NCI-H460 (cell line): ENCODE data around the gene NSG1. TPM values are rescaled to one million over a fixed set of nuclear protein-coding genes. Genes with fewer than 3 reads are reported as not detected.

ENCODE experiments used
- DNase-seq: peaks from one replicate; pipeline ENCODE4 v3.0.0-alpha.2; 2016; ENCODE audit warnings: low read depth; ENCODE audit errors: extremely low read depth
- total RNA-seq: library from RNA; depleted of rRNA; stranded (reverse); fragments of >200 nt; shearing (Covaris generic); gene quantifications from 2 replicates; pipeline ENCODE4 v1.2.3, GENCODE V29; 2014

Gene NSG1
- total RNA-seq, 1 experiment from 2014 or later, result 0.20 TPM

GRCh38 chr4:4368809-4369580 lies 17.9 kb upstream of the NSG1 start:
- no peak for DNase-seq

DNA sequence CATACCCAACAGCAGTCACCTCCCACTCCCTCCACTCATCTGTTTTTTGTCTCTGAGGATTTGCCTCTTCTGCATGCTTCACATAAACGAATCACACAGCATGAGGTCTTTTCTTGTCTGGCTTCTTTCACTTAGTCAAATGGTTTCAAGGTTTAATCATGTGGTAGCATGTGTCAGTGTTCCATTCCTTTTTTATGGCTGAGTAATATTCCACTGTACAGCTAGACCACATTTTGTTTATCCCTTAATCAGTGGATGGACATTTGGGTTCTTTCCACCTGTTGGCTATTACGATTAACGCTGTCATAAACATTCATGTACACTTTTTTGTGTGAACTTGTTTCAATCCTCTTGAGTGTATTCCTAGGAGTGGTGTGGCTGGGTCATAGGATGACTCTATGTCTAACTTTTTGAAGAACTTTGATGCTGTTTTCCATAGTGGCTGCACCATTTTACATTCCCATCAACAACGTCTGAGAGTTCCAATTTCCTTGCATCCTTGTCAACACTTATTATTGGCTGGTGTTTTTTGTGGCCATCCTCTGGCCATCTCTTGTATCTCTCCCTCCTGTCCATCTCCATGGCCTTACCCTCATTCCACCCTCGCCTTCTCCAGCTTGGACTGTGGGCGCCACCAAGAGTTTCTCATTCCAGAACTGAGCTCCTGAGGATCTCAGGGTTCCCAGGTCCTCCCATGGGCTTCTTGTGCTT lies 12.4 kb upstream of the NSG1 start:
- DNase-seq, result no peak

- no peak for DNase-seq
Measured at GRCh38 chr4:4376074-4376473, 10.8 kb upstream of the NSG1 start.

DNA sequence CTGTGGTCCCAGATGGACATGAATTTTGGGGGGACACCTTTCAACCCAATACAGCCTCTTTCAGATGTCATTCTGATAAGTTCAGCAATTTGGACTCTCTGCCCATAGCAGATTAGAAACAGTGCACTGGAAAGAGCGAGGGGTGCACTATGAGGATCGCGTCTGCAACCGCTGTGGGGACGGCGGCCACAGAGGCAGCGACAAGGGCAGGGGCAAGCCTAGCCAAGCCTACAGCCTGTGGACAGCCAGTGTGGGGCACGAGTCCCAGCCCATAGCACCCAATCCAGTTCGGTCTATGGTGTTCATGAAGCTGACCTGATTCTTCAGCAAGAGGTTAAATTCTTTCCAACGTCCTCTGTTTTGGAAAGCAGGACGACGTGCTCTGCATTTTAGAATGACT lies 9.7 kb upstream of the NSG1 start:
- no peak for DNase-seq

DNA sequence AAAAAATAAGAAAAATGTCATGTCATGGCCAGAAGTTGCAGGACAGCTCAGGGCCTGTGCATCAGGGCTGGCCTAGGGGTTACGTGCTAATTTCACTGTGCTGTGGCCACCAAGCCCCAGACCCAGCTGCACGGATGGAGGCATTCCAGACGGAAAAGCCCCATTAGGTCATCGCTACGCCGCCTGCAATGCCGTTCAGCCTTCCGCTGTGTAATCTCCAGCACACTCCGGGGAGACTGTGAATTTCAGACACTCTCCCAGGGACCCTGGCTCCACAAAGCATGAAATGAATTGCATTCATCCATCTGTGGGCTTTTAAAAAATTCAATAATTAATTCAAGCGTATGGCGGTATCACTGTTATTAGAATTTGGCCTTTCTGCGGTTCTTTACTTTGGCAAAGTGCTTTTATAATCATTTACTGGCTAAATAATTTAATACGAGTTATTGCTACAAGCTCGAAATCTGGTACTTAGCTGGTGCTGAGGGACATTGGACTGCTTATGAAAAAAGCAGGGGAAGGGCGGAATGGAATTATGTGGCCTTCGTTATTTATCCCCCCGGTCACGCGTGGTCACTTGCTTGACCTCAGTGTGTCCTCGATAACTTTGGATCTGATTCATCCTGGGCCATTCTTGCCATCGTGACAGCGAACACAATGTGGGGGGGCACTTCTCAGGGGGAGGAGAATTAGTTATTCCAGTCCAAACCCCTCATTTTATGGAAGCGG lies 9.0 kb upstream of the NSG1 start:
- no peak for DNase-seq

GRCh38 chr4:4379540-4380087 lies 7.3 kb upstream of the NSG1 start:
- DNase-seq, result no peak

DNA sequence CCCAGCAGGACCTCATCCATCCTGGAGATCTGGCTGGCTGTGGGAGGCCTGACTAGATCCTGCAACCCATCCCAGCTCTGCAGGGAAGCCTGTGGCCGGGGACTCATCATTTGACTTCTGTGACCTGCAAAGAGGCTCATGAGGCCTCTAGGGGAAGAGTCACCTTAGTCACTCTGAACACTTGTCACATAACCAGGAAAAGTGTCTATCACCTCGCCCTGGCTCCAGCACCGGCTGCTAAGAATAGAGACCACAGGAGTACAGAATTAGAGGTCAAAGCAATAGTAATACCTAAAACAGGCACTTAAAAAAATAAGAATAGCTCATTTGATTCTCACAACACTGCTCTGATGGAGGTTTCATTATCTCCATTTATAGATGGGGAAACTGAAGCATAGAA lies 3.8 kb upstream of the NSG1 start:
- DNase-seq, result no peak

- no peak for DNase-seq
Measured at GRCh38 chr4:4384837-4385236, 2.1 kb upstream of the NSG1 start.

DNA sequence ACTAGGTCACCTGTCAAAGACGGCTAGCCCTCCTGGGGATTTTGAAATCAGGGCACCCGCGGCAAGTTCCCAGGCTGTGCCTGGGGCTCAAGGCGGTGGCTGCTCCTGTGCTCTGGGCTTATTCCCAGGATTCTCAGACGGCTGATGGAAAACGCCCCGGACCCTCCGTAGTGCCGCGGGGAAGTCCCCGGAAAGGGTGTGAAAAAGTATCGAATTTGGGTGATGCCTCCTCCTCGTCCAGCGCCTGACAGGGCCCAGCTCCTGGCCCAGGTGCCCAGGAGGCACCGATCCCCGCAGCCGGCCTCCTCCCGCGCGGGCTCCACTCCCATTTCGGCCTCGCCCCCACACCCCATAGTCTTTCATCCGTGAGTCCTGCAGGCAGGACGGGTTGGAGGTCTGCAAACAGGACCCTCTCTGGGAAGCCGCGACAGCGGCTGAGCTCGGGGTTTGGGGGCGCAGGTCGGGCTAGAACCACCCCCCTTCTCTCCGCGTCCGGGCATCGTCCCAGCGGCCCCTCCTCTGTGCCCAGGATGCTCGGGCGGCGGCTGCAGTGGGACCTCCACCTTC lies 1.1 kb upstream of the NSG1 start:
- no peak for DNase-seq

- no peak for DNase-seq
Measured at GRCh38 chr4:4386296-4386735, 586 bp upstream of the NSG1 start.

GRCh38 chr4:4387531-4388310 lies 819 bp downstream of the NSG1 start:
- DNase-seq, result no peak

DNA sequence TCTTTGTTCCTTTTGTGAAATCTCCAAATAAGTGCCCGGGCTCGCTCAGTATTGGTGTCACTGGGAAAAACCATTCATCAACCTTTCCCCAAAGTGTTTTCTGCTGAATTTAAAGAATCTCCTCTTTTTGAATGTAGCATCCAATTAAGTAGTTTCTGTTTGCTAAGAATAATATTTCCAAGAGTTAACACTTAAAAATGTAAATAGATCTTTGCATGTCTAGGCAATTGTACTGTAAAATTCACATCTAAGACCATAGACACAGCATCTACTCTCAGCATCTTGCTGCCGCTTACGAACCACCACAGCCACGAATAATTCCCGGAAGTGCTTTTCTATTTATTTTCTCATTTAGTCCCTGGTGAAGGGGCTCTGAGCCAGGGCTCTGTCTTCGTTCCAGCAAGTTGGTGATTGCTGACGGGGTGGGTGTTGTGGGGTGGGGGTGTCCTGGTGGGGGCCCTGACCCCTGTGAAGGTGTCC lies 1.4 kb downstream of the NSG1 start:
- no peak for DNase-seq

DNA sequence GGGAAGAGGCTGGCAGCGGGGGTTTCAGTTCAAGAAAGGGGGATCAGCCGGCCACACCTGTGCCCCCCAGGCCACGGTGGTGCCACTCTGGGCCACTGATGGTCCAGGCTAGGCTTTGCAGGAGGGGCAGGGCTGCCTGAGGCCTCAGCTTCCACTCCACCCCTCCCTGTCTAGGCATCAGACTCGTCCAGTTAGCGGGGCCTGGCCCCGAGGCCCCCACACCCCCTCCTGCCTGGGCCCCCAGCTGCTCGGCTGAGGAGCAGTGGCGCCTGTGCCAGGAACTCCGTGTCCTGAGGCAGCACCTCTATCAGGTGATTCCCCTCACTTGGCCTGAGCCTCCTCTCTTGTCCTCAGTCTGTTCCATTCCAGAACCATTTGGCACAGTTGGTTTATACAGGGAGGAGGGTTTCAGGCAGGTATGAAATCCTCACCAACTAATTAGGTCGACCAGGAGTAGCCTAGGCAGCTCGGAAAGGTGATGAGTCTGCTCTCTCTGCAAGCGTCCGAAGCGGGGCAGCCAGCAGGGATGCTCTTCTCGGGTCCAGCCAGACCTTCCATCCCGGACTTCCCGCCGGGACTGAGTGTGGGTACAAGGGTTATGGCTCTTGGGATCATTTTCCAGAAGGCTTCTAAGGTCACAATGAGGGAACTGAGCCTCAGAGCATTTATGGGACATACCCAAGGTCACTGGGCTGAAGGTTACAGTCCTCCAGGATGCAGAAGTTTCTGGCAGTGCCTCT lies 2.1 kb downstream of the NSG1 start:
- no peak for DNase-seq

- DNase-seq, result no peak
Measured at GRCh38 chr4:4390046-4390445, 3.1 kb downstream of the NSG1 start.

DNA sequence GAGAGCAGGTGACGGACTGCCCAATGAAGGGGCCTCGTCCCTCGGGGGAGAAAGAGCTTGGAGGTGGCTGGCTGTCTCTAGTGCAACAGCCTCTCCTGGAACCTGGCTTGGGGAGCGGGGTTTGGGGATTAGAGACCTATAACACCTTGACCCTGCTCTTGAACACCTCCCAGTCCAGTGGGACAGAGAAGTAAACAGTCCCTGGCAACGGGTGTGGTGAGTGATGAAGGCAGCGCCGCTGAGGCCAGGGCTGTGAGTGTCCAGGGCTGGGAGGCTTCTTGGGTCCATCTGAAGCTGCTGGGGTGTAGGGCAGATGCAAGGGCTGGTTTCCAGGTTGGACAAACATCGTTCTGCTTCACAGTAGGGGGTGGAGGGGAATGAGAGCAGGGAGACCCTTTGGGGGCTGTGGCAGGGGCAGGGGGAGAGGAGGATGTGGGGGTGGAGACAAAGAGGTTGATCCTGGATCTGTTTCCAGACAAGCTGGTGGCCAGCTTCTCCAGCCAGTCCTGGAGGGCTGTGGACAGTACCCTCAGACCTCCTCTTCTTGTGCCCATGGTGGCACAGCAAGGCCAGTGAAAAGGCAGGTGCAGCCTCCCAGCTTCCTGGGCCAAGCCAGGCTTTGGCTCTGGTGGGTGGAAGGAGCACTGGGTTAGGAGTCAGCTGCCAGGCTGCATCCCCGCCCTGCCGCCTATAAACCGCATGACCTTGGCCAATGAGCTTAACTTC lies 3.8 kb downstream of the NSG1 start:
- DNase-seq, result no peak

GRCh38 chr4:4391866-4392265 lies 5.0 kb downstream of the NSG1 start:
- no peak for DNase-seq

GRCh38 chr4:4392501-4393183 lies 5.7 kb downstream of the NSG1 start:
- no peak for DNase-seq

GRCh38 chr4:4394644-4395043 lies 7.7 kb downstream of the NSG1 start:
- no peak for DNase-seq
